ENCODE measurements around the gene PEAK1. TPM values are rescaled to one million over a fixed set of nuclear protein-coding genes. Genes with fewer than 3 reads are reported as not detected.

Gene PEAK1
- polyA plus RNA-seq, 1 experiment, result 52.1 TPM

DNA sequence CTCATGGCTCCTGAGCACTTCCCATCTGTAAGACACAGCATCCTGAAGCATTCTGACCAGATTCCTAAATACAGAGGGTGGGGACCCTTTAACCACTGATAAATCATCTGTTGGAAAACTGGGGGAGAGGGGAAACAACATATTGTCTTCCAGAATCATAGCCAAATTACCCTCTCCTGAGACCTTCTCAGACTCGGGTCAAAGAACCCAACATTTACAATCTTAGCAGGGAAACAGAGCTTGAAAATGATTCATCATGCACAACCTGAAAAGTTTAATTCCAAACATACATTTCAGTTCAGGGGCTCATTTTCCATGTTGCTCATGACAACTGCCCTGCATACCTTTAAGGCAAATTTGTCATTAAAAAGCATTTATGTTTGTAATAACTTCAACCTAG, 300.5 kb downstream of the PEAK1 start:
- H3K27me3 ChIP-seq (ENCODE audit: control insufficient read depth, insufficient read depth, low read length), result no peaks in the 10 kb centered on the region
- ChIA-PET CTCF (interaction anchor here (0.5 to 5.2 kb wide), 28 partner anchors 9 to 1351 kb away, joined by 3 to 95 read pairs (median 5); partner anchors contain the start of gene LINGO1), POLR2A (interaction anchor here (1.0 to 1.8 kb wide), 2 partner anchors 300 to 424 kb away, joined by 3 to 5 read pairs; no protein-coding TSS in a partner anchor)
- H3K9me3 ChIP-seq (ENCODE audit: control insufficient read depth, insufficient read depth, low read length), result no peaks in the 10 kb centered on the region
- no peak for DNase-seq (ENCODE audit: low read depth, low spot score)
- TF ChIP-seq, protein P1, sequence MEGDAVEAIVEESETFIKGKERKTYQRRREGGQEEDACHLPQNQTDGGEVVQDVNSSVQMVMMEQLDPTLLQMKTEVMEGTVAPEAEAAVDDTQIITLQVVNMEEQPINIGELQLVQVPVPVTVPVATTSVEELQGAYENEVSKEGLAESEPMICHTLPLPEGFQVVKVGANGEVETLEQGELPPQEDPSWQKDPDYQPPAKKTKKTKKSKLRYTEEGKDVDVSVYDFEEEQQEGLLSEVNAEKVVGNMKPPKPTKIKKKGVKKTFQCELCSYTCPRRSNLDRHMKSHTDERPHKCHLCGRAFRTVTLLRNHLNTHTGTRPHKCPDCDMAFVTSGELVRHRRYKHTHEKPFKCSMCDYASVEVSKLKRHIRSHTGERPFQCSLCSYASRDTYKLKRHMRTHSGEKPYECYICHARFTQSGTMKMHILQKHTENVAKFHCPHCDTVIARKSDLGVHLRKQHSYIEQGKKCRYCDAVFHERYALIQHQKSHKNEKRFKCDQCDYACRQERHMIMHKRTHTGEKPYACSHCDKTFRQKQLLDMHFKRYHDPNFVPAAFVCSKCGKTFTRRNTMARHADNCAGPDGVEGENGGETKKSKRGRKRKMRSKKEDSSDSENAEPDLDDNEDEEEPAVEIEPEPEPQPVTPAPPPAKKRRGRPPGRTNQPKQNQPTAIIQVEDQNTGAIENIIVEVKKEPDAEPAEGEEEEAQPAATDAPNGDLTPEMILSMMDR (IDR thresholded peaks at IDR 0.05; ENCODE audit: low read depth, low read length), result no peak
- H3K27ac ChIP-seq (ENCODE audit: low read depth, low read length), result no peak overlapping the region
- no peak overlapping the region for H3K4me3 ChIP-seq (ENCODE audit: low read depth, low read length)

DNA sequence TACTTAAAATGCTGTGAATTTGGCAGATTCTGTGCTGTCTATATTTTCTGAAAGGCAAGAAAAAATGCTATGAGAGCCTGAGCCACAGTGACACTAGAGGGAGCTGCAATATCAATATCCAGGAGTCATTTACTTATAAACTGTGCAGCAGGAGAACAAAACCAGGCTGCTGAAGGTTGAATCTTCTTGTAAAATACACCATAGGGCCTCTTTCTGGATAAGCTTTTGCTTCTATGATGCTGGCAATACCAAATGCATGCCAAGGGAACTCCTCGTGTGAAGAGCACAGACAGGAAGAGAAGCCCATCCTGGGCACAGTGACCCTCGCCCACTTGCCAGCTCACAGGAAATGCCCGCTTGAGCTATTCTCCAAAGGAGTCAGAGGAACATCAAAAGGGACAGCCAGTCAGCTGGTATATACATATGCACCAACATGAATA, 301.0 kb downstream of the PEAK1 start:
- Histone ChIP-seq H3K9me3 (ENCODE audit: control insufficient read depth, insufficient read depth, low read length) (no peaks in the 10 kb centered on the region), H3K4me3 (ENCODE audit: low read depth, low read length) (no peak overlapping the region), H3K27me3 (ENCODE audit: control insufficient read depth, insufficient read depth, low read length) (no peaks in the 10 kb centered on the region), H3K27ac (ENCODE audit: low read depth, low read length) (no peak overlapping the region)
- CTCF ChIA-PET, result interaction anchor here (0.5 to 5.2 kb wide), 35 partner anchors 9 to 515 kb away, joined by 3 to 95 read pairs (median 4); partner anchors contain the start of gene LINGO1
- POLR2A ChIA-PET, result interaction anchor here (1.8 kb wide), 1 partner anchor 300 kb away, joined by 5 read pairs; no protein-coding TSS in a partner anchor
- peak; percentile 54 for DNase-seq (ENCODE audit: low read depth, low spot score)
- TF ChIP-seq, protein P1 (IDR thresholded peaks at IDR 0.05; ENCODE audit: low read depth, low read length), result peak; percentile 82

DNA sequence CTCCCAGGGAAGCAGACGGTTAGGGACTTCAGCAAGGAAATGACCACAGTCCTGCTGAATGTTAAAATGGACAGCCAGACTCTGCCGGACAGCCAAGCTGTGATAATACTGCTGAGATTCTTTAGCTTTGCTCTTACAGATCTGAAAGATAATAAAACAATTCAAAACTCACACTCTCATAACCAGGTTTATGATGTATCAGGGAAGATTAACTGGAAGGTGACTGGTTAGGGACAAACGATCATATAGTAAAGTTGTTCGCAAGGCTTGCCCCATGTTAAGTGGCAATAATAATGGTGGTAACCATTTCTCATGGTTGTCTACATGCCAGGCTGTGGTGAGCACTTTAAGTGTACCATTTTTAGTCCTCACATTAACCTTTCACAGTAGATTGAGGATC, 304.7 kb downstream of the PEAK1 start:
- Histone ChIP-seq H3K27me3 (ENCODE audit: control insufficient read depth, insufficient read depth, low read length) (no peaks in the 10 kb centered on the region), H3K4me3 (ENCODE audit: low read depth, low read length) (no peak overlapping the region), H3K27ac (ENCODE audit: low read depth, low read length) (no peak overlapping the region), H3K9me3 (ENCODE audit: control insufficient read depth, insufficient read depth, low read length) (no peaks in the 10 kb centered on the region)
- ChIA-PET POLR2A (no interaction called here), CTCF (interaction anchor here (1.4 kb wide), 1 partner anchor 428 kb away, joined by 3 read pairs; no protein-coding TSS in a partner anchor)
- DNase-seq (ENCODE audit: low read depth, low spot score), result no peak
- TF ChIP-seq, protein P1 (IDR thresholded peaks at IDR 0.05; ENCODE audit: low read depth, low read length), result no peak

DNA sequence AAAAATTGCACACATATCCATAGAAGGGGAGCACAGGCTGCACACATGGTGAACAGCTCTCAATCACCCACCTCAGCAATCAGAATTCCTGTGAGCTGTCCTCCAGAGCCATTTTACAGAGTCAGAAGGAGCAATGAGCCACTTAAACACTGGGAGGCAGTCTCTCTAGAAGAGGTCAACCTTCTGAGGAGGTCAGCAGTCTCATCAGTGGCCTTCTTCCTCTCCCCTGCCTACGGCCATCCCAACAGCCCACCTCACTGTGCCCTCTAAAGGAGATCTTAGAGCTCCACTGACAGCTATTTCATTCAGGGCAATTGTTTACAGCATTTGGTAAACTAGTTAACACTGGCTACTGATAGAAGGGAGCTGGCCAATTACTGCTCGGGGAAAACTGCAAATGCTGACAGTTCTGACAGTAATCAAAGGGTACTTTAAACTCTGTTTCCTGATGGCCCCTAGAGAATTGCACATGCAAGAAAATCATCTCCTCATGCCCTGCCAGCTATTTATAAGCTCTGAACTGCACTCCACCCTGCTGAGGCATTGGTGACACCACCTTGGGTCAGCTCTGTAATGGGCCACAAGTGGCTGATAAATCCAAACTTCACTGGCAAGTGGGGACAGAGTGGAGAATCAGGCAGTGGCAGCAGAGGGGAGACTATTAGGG, 306.9 kb downstream of the PEAK1 start:
- DNase-seq (ENCODE audit: low read depth, low spot score), result no peak
- Histone ChIP-seq H3K27ac (ENCODE audit: low read depth, low read length) (no peak overlapping the region), H3K27me3 (ENCODE audit: control insufficient read depth, insufficient read depth, low read length) (no peaks in the 10 kb centered on the region), H3K4me3 (ENCODE audit: low read depth, low read length) (no peak overlapping the region), H3K9me3 (ENCODE audit: control insufficient read depth, insufficient read depth, low read length) (no peaks in the 10 kb centered on the region)
- TF ChIP-seq, protein P1 (IDR thresholded peaks at IDR 0.05; ENCODE audit: low read depth, low read length), result no peak
- CTCF ChIA-PET, result interaction anchor here (0.8 to 0.9 kb wide), 2 partner anchors 430 to 521 kb away, joined by 4 to 6 read pairs; no protein-coding TSS in a partner anchor
- POLR2A ChIA-PET, result no interaction called here

DNA sequence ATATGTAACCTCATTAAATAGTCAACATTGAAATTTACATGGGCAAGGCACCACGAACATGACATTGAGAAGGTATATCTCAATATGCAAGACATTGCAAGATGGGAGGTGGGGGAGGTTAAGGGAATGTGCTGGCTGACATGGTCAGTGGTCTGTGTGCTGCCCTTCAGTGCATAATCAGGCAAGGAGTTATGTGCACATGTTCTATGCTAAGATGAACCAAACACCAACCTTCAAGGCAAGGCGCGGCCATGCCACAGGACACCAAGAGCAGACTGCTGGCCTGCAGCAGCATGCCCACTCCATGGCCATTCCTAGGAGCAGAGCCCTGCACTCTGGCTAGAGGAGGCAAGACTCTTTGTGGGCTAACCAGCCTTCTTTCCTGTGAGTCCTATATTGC, 308.1 kb downstream of the PEAK1 start:
- ChIA-PET CTCF (no interaction called here), POLR2A (no interaction called here)
- no peak for DNase-seq (ENCODE audit: low read depth, low spot score)
- Histone ChIP-seq H3K9me3 (ENCODE audit: control insufficient read depth, insufficient read depth, low read length) (no peaks in the 10 kb centered on the region), H3K27ac (ENCODE audit: low read depth, low read length) (no peak overlapping the region), H3K4me3 (ENCODE audit: low read depth, low read length) (no peak overlapping the region), H3K27me3 (ENCODE audit: control insufficient read depth, insufficient read depth, low read length) (no peaks in the 10 kb centered on the region)
- TF ChIP-seq, protein P1 (IDR thresholded peaks at IDR 0.05; ENCODE audit: low read depth, low read length), result no peak

Data from AG04450 (cell line).